Measurements from ENCODE around the gene SH3TC2.

Gene SH3TC2

DNA sequence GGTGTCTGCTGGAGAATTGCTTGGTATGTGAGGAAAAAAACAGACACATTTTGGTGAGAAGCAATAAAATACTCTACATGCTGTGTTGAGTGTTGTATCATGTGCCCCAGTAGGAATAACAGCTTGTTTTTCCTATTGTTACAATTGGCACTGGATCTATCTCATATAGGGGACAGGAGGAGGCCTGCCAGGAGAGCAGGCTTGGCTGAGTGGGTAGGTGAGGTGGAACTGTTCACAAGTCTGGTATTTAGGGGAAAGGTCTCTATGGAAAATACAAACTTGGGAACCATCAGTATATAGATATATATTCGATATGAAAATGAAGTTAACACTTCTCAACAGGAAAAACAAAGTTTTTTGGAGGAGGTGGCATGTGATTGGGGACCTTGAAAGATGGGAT is 9.5 kb upstream of the SH3TC2 start:
- no peaks in the 10 kb centered on the region for H3K36me3 Mint-ChIP-seq (ENCODE audit: low read depth)
- no peaks in the 10 kb centered on the region for H3K9me3 Mint-ChIP-seq
- H3K4me1 Mint-ChIP-seq (ENCODE audit: low read depth), result no peaks in the 10 kb centered on the region
- peaks cover 4% of the 10 kb centered on the region for H3K27me3 Mint-ChIP-seq
- no peak overlapping the region for H3K4me3 Mint-ChIP-seq
- no peak overlapping the region for H3K27ac Mint-ChIP-seq

DNA sequence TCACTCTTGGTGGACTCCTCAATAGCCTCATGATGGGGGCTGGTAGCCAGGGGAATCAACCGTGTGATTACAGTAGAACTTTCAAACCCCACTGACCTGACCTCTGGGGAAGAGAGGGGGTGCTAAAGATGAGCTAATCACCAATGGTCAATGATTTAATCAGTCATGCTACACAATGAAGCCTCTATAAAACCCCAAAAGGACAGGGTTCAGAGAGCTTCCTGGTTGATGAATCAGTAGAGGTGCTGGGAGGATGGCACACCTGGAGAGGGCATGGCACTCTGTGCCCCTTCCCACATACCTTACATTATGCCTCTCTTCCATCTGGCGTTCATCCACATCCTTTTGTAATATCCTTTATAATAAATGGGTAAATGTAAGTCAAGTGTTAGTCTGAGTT is 8.9 kb upstream of the SH3TC2 start:
- Mint-ChIP-seq H3K27ac (no peak overlapping the region), H3K9me3 (peaks cover under 1% of the 10 kb centered on the region), H3K4me1 (ENCODE audit: low read depth) (no peaks in the 10 kb centered on the region), H3K27me3 (peaks cover 4% of the 10 kb centered on the region), H3K4me3 (no peak overlapping the region), H3K36me3 (ENCODE audit: low read depth) (no peaks in the 10 kb centered on the region)

DNA sequence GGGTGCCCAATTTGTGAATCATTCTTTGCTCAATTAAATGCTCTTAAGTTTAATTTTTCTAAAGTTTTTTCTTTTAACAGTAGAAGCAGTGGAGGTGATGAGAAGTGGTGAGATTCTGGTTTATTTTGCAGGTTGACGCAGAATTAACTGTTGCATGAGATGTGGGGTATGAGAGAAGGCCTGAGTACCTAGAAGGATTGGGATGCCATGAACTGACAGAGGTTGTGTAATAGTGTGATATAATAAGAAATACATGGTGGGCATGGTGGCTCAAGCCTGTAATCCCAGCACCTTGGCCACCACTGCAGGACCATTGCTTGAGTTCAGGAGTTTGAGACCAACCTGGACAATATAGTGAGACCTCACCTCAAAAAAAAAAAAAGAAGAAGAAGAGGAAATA is 8.4 kb upstream of the SH3TC2 start:
- Mint-ChIP-seq H3K36me3 (ENCODE audit: low read depth) (no peaks in the 10 kb centered on the region), H3K9me3 (peaks cover 5% of the 10 kb centered on the region), H3K4me1 (ENCODE audit: low read depth) (no peaks in the 10 kb centered on the region), H3K27ac (no peak overlapping the region), H3K4me3 (no peak overlapping the region), H3K27me3 (peaks cover 4% of the 10 kb centered on the region)

DNA sequence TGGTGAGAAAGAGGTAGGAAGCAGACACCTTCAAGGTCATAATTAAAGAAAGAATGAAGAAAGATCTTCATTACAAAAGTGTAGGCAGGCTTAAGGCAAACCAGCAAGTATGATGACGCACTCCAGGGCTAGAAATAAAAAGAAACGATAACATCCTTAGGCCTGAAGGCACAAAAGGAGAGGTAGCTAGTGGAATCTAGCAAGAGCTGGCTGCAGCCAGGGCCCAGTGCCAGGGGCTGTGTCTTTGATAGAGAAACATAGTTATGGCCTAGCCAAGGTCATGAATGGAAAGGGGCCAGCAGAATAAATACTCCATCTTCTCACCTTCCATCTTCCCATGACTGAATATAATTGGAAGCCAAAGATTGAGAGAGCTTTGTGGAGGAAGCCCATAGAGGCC is 6.8 kb upstream of the SH3TC2 start:
- H3K9me3 Mint-ChIP-seq, result peaks cover 5% of the 10 kb centered on the region
- H3K36me3 Mint-ChIP-seq (ENCODE audit: low read depth), result no peaks in the 10 kb centered on the region

DNA sequence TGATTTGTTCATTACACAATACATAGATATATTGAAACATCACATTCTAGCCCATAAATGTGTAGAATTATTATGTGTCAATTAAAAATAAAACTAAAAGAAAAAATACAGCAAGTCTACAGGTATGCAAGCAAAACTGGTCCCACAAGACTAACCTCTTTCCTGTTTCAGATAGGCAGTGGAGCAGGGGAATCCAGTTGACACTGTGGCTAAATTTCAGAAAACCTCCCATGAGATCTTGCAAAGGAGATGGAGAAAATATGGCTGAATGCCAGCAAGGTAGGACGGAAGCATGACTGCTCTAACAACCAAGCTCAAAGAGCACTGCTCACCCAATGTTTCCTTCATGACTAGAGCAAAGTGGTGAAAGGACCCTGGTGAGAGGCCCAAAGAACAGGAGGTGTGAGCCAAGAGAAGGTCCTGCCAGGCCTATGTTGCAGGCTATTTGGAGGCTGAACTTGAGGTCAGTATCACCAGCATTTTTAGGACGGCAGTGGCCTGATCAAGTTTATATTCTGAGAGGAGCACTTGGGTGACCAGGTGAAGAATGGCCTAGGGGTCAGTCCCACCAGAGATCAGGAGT is 1.1 kb upstream of the SH3TC2 start:
- Mint-ChIP-seq H3K4me1 (ENCODE audit: low read depth) (no peaks in the 10 kb centered on the region), H3K36me3 (ENCODE audit: low read depth) (no peaks in the 10 kb centered on the region), H3K9me3 (peaks cover 5% of the 10 kb centered on the region), H3K27ac (no peak overlapping the region), H3K4me3 (no peak overlapping the region), H3K27me3 (peaks cover 10% of the 10 kb centered on the region)

More for the DNA sequence above, 6.8 kb upstream of the SH3TC2 start:
- H3K27me3 Mint-ChIP-seq, result peaks cover 4% of the 10 kb centered on the region
- H3K4me1 Mint-ChIP-seq (ENCODE audit: low read depth), result no peaks in the 10 kb centered on the region
- H3K27ac Mint-ChIP-seq, result no peak overlapping the region
- no peak overlapping the region for H3K4me3 Mint-ChIP-seq

DNA sequence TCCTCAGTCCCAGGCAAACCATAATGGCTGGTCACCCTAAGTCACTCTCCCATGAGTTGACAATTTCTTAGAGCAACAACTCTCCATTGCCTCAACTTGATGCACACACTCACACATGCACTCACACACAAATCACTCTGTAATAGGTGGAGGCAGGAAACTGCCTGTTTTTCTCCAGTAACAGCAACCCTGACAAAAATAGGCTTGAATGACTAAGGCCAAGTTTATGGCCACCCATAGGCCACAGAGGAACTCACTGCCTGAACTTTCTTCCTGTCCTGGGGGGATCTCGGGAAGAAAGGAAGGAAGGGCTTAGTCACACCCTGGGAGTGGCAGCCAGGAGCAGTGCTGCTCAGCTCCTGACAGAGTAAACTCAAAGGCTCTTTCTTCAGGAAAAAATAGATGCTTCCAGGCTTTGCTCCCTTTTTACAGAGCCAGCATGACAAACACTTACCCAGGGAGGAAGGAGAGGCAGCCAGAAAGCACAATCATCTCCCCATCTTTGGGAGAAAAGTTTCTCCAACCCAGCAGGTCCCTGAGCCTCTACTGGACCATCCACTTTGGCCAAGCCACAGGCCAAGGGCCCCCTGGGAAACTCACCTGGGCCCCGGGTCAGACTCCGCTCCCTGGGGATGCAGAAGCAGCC is 368 bp downstream of the SH3TC2 start:
- Mint-ChIP-seq H3K4me3 (no peak overlapping the region), H3K27me3 (peaks cover 15% of the 10 kb centered on the region), H3K36me3 (ENCODE audit: low read depth) (no peaks in the 10 kb centered on the region), H3K27ac (no peak overlapping the region), H3K4me1 (ENCODE audit: low read depth) (no peaks in the 10 kb centered on the region), H3K9me3 (peaks cover 13% of the 10 kb centered on the region)

DNA sequence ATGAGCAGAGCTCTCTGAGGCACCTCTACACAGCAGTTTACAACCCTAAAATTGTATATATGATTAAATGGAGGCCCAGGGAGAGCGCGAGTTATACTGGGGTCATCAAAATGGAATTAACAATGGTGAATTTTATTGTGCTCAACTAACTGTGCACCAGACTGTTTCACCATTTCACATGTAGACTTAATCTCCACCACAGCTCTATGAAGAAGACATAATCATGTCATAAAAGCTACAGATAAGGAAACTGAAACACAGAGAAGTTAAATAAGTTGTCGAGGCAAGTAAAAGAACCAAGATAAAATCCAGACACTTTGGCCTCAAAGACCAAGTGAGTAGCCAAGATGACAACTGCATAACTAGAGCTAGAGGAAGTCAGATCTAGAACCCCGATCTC is 1.5 kb downstream of the SH3TC2 start:
- Mint-ChIP-seq H3K4me1 (ENCODE audit: low read depth) (no peaks in the 10 kb centered on the region), H3K36me3 (ENCODE audit: low read depth) (no peaks in the 10 kb centered on the region), H3K27ac (no peak overlapping the region), H3K4me3 (no peak overlapping the region), H3K27me3 (peaks cover 20% of the 10 kb centered on the region), H3K9me3 (peaks cover 10% of the 10 kb centered on the region)

DNA sequence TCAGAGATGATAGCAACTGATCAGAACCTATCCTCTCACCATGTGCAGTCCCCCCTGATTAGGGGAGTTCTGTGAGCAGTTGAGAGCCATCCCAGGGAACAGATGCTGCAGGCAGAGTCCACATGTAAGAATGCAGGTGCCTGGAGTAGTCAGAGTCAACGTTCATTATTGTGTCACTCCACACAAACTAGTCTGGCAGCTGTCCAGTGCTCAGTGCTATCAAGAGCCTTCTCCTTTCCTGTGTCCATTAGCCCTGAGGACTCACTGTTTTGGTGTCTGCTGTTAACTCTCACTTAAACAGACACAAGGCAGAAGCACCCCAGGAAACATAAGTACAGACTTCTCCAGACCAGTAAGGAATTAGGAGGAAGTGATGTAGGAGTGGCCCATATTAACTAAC is 2.5 kb downstream of the SH3TC2 start:
- H3K36me3 Mint-ChIP-seq (ENCODE audit: low read depth), result no peaks in the 10 kb centered on the region
- H3K4me1 Mint-ChIP-seq (ENCODE audit: low read depth), result no peaks in the 10 kb centered on the region
- H3K4me3 Mint-ChIP-seq, result no peak overlapping the region
- peaks cover 13% of the 10 kb centered on the region for H3K9me3 Mint-ChIP-seq
- no peak overlapping the region for H3K27ac Mint-ChIP-seq
- H3K27me3 Mint-ChIP-seq, result peaks cover 20% of the 10 kb centered on the region

DNA sequence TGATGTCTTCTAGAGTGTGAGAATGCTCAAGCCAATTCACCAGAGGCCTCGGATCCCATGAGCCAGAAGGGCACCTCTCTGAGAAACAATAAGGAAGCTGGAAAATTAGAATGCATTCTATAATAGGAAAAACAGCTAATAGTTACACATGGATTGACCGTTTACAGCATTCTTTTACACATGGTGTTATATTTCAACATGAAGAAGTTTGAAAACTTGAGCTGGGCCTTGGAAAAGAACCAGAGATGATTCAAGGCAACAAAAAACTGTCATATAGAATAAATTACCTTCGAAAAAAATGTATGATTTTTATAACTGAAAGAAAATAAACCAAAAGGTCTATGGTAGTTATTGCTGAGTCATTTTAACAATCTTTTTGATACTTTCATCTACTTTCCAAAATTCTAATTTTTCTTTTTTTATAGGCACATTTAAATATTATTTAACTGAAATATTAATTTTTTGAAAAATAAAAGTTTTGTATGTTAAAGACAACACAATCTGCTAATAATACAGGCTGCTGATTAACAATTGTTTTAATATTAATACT is 6.2 kb downstream of the SH3TC2 start:
- H3K27me3 Mint-ChIP-seq, result peaks cover 20% of the 10 kb centered on the region

DNA sequence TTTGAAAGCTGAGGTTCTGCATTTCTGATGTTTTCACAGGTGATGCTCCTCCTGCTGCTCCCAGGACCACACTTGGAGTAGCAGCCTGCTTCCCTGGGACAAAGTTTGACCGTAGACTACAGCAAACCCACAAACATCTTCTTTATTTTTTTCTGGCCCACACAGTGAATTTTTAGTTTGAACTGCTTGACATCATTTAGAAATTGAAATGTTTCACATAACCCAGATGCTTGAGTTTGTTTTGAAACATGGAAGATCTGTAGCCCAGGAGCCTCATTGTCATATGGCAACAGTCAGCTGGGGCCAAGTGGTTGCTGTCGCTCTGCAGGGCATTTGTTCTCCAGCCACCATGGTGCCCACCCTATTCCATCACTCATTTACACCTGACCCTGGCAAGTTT is 8.4 kb downstream of the SH3TC2 start:
- peaks cover 12% of the 10 kb centered on the region for H3K27me3 Mint-ChIP-seq
- no peaks in the 10 kb centered on the region for H3K4me1 Mint-ChIP-seq (ENCODE audit: low read depth)
- H3K36me3 Mint-ChIP-seq (ENCODE audit: low read depth), result no peaks in the 10 kb centered on the region
- H3K4me3 Mint-ChIP-seq, result no peak overlapping the region
- H3K9me3 Mint-ChIP-seq, result peaks cover 13% of the 10 kb centered on the region
- no peak overlapping the region for H3K27ac Mint-ChIP-seq

More for the DNA sequence above, 6.2 kb downstream of the SH3TC2 start:
- H3K36me3 Mint-ChIP-seq (ENCODE audit: low read depth), result no peaks in the 10 kb centered on the region
- no peaks in the 10 kb centered on the region for H3K4me1 Mint-ChIP-seq (ENCODE audit: low read depth)
- no peak overlapping the region for H3K4me3 Mint-ChIP-seq
- H3K27ac Mint-ChIP-seq, result no peak overlapping the region
- H3K9me3 Mint-ChIP-seq, result peaks cover 13% of the 10 kb centered on the region

DNA sequence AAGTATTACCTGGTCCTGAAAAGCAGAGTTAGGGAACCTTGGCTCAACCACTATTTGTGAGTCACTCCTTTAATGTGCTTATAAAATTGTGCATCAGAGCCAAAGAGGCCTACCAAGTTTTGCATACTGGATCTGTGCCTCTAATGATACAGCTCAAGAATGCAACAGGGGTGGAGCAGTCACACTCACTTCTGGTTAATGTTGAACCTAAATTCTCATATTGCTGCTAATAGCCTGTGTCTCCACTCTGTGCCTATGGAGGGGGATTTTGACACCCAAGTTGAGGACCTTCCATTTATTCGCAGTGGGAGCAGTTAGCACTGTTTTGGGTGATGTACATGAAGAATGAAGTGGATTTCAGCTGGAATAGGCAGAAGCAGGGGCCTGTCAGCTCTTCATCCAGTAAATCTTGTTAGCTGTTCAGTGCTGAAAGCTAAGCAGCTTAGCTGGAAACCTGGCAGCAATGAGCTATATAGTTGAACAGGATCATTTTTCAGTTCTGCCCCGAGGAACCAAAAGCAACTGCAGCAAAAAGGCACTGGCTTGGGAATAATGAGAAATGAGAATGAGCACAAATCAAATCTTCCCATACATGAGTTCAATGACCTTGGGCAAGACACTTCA is 9.7 kb downstream of the SH3TC2 start:
- peaks cover 6% of the 10 kb centered on the region for H3K27me3 Mint-ChIP-seq
- H3K27ac Mint-ChIP-seq, result no peak overlapping the region
- H3K9me3 Mint-ChIP-seq, result peaks cover 6% of the 10 kb centered on the region
- no peaks in the 10 kb centered on the region for H3K4me1 Mint-ChIP-seq (ENCODE audit: low read depth)
- H3K4me3 Mint-ChIP-seq, result no peak overlapping the region
- no peaks in the 10 kb centered on the region for H3K36me3 Mint-ChIP-seq (ENCODE audit: low read depth)

DNA sequence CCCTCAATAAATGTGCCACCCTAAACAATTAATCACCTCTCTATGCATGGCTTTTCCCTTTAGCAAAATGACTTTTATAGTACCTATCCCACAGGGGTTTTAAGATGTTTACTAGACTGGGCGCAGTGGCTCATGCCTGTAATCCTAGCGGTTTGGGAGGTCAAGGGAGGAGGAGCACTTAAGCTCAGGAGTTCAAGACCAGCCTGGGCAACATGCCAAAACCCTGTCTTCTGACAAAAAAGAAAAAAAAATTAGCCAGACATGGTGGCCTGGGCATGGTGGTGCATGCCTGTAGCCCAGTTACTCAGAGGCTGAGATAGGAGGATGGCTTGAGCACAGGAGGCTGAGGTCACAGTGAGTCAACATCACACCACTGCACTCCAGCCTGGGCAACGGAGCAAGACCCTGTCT is 13.5 kb downstream of the SH3TC2 start:
- Mint-ChIP-seq H3K4me3 (no peak overlapping the region), H3K36me3 (ENCODE audit: low read depth) (no peaks in the 10 kb centered on the region), H3K9me3 (no peaks in the 10 kb centered on the region), H3K4me1 (ENCODE audit: low read depth) (no peaks in the 10 kb centered on the region), H3K27me3 (peaks cover 6% of the 10 kb centered on the region), H3K27ac (no peak overlapping the region)

DNA sequence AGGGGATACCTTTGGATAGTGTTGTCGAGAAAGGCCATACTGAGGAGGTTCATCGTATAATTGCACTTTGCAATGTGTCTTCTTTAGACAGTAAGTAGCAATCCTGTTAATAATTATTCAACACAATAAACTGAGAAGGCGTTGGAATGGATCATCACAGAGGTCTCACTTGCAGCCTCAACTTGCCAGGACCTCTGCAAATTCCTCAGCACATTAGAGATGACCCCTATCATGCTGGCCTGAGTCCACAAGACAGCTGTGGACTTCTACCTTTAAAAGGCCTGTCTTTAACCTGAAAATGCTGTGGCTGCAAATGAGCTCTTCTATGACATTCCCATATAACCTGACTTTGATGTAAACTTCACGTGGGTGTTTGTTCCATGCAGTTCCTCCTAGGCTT is 14.1 kb downstream of the SH3TC2 start:
- H3K4me3 Mint-ChIP-seq, result no peak overlapping the region
- H3K27me3 Mint-ChIP-seq, result peaks cover 6% of the 10 kb centered on the region
- H3K9me3 Mint-ChIP-seq, result no peaks in the 10 kb centered on the region
- H3K27ac Mint-ChIP-seq, result no peak overlapping the region
- H3K4me1 Mint-ChIP-seq (ENCODE audit: low read depth), result no peaks in the 10 kb centered on the region
- no peaks in the 10 kb centered on the region for H3K36me3 Mint-ChIP-seq (ENCODE audit: low read depth)

DNA sequence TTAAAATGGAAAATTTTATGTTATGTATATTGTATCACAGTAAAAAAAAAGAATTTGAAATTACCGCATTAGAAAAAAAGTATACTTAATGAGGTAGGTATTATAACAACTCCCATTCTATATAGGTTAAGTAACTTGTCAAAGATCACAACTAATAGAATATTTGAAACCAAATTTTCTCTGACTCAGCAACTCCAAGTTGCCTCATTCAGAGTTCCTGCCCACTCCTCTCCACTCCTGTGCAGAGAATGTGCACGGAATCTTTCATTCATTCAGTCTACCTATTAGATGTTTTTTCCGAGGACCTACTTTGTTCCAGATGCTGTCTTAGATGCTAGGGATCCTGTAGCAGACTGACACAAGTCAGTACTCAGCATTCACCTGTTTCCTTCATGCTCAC is 15.4 kb downstream of the SH3TC2 start:
- no peaks in the 10 kb centered on the region for H3K9me3 Mint-ChIP-seq
- H3K4me3 Mint-ChIP-seq, result no peak overlapping the region
- H3K27me3 Mint-ChIP-seq, result peaks cover 6% of the 10 kb centered on the region
- H3K36me3 Mint-ChIP-seq (ENCODE audit: low read depth), result no peaks in the 10 kb centered on the region
- H3K27ac Mint-ChIP-seq, result no peak overlapping the region
- no peaks in the 10 kb centered on the region for H3K4me1 Mint-ChIP-seq (ENCODE audit: low read depth)

DNA sequence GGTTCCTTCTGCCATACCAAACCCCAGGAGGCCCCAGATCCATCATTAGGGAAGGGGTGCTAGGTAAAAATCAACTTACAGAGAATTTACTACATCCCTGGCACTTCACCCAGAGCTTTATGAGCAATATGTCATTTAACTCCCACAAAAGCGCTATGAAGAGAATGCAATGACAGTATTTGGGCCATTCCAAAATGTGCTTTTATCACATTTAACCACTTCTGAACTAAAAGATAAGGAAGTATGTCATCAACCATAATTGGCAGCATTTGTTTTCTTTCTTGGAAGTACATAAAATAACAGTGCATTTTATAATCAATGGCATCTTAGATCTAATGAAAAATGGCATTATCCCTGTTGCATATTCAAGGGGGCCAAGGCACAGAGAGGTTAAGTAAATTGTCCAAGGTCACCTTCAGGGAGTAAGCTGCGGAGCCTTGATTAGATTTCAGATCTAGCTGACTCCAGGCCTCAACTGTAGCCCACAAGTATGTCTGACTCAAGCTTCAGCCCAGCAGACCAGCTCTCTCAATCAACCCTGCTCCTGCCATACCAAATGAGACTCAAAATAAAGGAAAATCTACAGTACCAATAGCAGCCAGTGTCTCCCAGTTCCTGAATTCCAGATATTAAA is 16.5 kb downstream of the SH3TC2 start:
- H3K36me3 Mint-ChIP-seq (ENCODE audit: low read depth), result no peaks in the 10 kb centered on the region
- H3K9me3 Mint-ChIP-seq, result no peaks in the 10 kb centered on the region
- no peak overlapping the region for H3K4me3 Mint-ChIP-seq
- H3K27me3 Mint-ChIP-seq, result peaks cover 6% of the 10 kb centered on the region
- H3K4me1 Mint-ChIP-seq (ENCODE audit: low read depth), result no peaks in the 10 kb centered on the region
- H3K27ac Mint-ChIP-seq, result no peak overlapping the region

Measured in stimulated activated naive CD8-positive, alpha-beta T cell treated with anti-CD3 and anti-CD28 coated beads, Interleukin-15, Interleukin-2, amounts not matched to agents 100 ng/mL and 50 ng/mL, for 24 hours (primary cell).